Measurements from ENCODE around the gene PDE4D. TPM values are rescaled to one million over a fixed set of nuclear protein-coding genes. Genes with fewer than 3 reads are reported as not detected.

The PDE4D gene
- total and polyA plus RNA-seq, 10 of the 15 experiments (the other 5 are each of a cell fraction or from before 2014, with no cell fraction given) = 0.87 to 4.1 (median 2.2) TPM

GRCh38 chr5:59501316-59501715 is 392.2 kb downstream of the PDE4D start (continued):
- no peak for TF ChIP-seq IKZF1 (conservative IDR thresholded peaks at IDR 0.05)
- no peak for TF ChIP-seq NFXL1 (IDR thresholded peaks at IDR 0.05; ENCODE audit: borderline replicate concordance)
- no peak for TF ChIP-seq STAT1 (conservative IDR thresholded peaks at IDR 0.05)
- no peak for TF ChIP-seq USF1 (IDR thresholded peaks at IDR 0.05; ENCODE audit: borderline replicate concordance, extremely low read length, insufficient read depth, low read depth, low read length)

- H4K20me1 ChIP-seq (ENCODE audit: control insufficient read depth, insufficient read depth) = no peaks in the 10 kb centered on the region
- RAD21 ChIA-PET (ENCODE audit: unreplicated experiment) = interaction anchor here (0.9 kb wide), 1 partner anchor 160 kb away, joined by 3 read pairs; no protein-coding TSS in a partner anchor
- ATAC-seq (no peak), DNase-seq (ENCODE audit: low read depth, low spot score) (no peak), FAIRE-seq (no peak)
- H3K9ac ChIP-seq (ENCODE audit: control insufficient read depth, insufficient read depth, low read length) = no peak overlapping the region
- no peaks in the 10 kb centered on the region for H3K4me1 ChIP-seq (ENCODE audit: control insufficient read depth, insufficient read depth, low read length)
- no peaks in the 10 kb centered on the region for H3K9me3 ChIP-seq (replicated peaks; ENCODE audit: control insufficient read depth, insufficient read depth, low read length)
- intact Hi-C loops (cut with micrococcal nuclease; ENCODE audit: unreplicated experiment) = no loop called here
- no TSS peak for BruUV-seq (replicated peaks)
- in situ Hi-C loops (cut with MboI) = loop anchor here (25.0 kb wide), 1 partner anchor 162 kb away; no protein-coding TSS in a partner anchor
- POLR2A ChIA-PET = no interaction called here
- no peak overlapping the region for H3K27ac ChIP-seq (ENCODE audit: control insufficient read depth, insufficient read depth)
- CTCF ChIA-PET = interaction anchor here (2.2 kb wide), 1 partner anchor 161 kb away, joined by 6 read pairs; no protein-coding TSS in a partner anchor
- WGBS (ENCODE audit: insufficient coverage, insufficient replicate concordance, low lambda C conversion rate, missing lambda C conversion rate) = 0% methylated on average over 1 of the region's 1 CpG
- H3K27me3 ChIP-seq (replicated peaks in 1 of 2; ENCODE audit: control insufficient read depth in 2 of 2, insufficient read depth in 2 of 2, low read length in 1 of 2) = no peaks in the 10 kb centered on the region
- no peaks in the 10 kb centered on the region for H3K79me2 ChIP-seq (ENCODE audit: control insufficient read depth, insufficient read depth, low read length)
- no peaks in the 10 kb centered on the region for H3K36me3 ChIP-seq (ENCODE audit: control insufficient read depth in 2 of 2, insufficient read depth in 2 of 2, low read length in 1 of 2)
- no peak overlapping the region for H2AFZ ChIP-seq (ENCODE audit: control insufficient read depth, low read depth, low read length)
- H3K4me2 ChIP-seq (ENCODE audit: control insufficient read depth, insufficient read depth) = no peak overlapping the region
- H3K4me3 ChIP-seq = no peak overlapping the region
- SMC1A ChIA-PET (ENCODE audit: uncharacterized antibody, unreplicated experiment) = no interaction called here
- no peak for TF ChIP-seq CUX1 (IDR thresholded peaks at IDR 0.05; ENCODE audit: insufficient replicate concordance, low read depth, low read length)
- no peak for TF ChIP-seq BRCA1 (IDR thresholded peaks at IDR 0.05; ENCODE audit: low read depth, low read length)
- TF ChIP-seq PAX5 (IDR thresholded peaks at IDR 0.05; ENCODE audit: borderline replicate concordance, low read depth, low read length) = no peak
- TF ChIP-seq GABPA (IDR thresholded peaks at IDR 0.05; ENCODE audit: low read depth) = no peak
- no peak for TF ChIP-seq CHD2 (IDR thresholded peaks at IDR 0.05; ENCODE audit: borderline replicate concordance, low read depth, low read length)
- no peak for TF ChIP-seq SMARCA5 (IDR thresholded peaks at IDR 0.05)
- no peak for TF ChIP-seq E2F8 (IDR thresholded peaks at IDR 0.05; ENCODE audit: low read depth, partially characterized antibody)
- no peak for TF ChIP-seq TCF12 (IDR thresholded peaks at IDR 0.05; ENCODE audit: low read depth, low read length)
- no peak for TF ChIP-seq ETV6 (conservative IDR thresholded peaks at IDR 0.05 in 1 of 2, IDR thresholded peaks at IDR 0.05 in 1 of 2; ENCODE audit: borderline replicate concordance in 1 of 2, low read depth in 1 of 2)
- TF ChIP-seq TAF1 (IDR thresholded peaks at IDR 0.05; ENCODE audit: borderline replicate concordance, low read depth, low read length) = no peak
- no peak for TF ChIP-seq FOS (IDR thresholded peaks at IDR 0.05; ENCODE audit: borderline replicate concordance, extremely low read depth, insufficient read length)
Measured at GRCh38 chr5:59500014-59500413, 393.5 kb downstream of the PDE4D start.

All from GM12878 (cell line).